HEK293 (cell line): Measurements from ENCODE around the gene TTC7B.

Experiments
- CTCF ChIA-PET: fragments of 350-600 bp; formaldehyde crosslinking; extraction: SDS; loops from one replicate; lab custom pipeline; 2021; ENCODE audit warnings: antibody characterized with exemption; lab: Yijun Ruan, JAX
- POLR2A ChIA-PET: fragments of 300-600 bp; formaldehyde crosslinking; extraction: SDS; loops from one replicate; lab custom pipeline; 2020; ENCODE audit warnings: antibody characterized with exemption, inconsistent platforms; lab: Yijun Ruan, JAX
- H3K27ac ChIP-seq: fragments of 200-500 bp; sonication (Bioruptor generic); 2 replicates; pipeline ENCODE4 v1.5.1; 2014; ENCODE audit warnings: low read depth, low read length, control low read depth, inconsistent platforms; ENCODE audit errors: extremely low read depth
- H3K36me3 ChIP-seq, 2 experiments: fragments of 200-500 bp in 1 of 2; sonication (Bioruptor generic) in 1 of 2; 1 replicate in 1 of 2; 2 replicates in 1 of 2; pipeline ENCODE4 v1.5.1; 2014 to 2017; ENCODE audit warnings: inconsistent platforms in 2 of 2, low read length in 2 of 2; ENCODE audit not compliant: control insufficient read depth in 2 of 2, insufficient read depth in 1 of 2
- H3K4me1 ChIP-seq: fragments of 200-500 bp; sonication (Bioruptor generic); 2 replicates; pipeline ENCODE4 v1.5.1; 2014; ENCODE audit warnings: mild to moderate bottlenecking, low read length, inconsistent platforms; ENCODE audit not compliant: control insufficient read depth, insufficient read depth
- H3K4me3 ChIP-seq: 2 replicates; pipeline ENCODE4 v1.5.1; 2011; ENCODE audit warnings: low read depth, mild to moderate bottlenecking, control low read depth, low read length, moderate library complexity
- H3K9me3 ChIP-seq: fragments of 200-500 bp; sonication (Bioruptor generic); 2 replicates; pipeline ENCODE4 v1.5.1; 2014; ENCODE audit warnings: low read depth, low read length, inconsistent platforms; ENCODE audit not compliant: control insufficient read depth, insufficient read depth
- INSM2 ChIP-seq: fragments of 450-650 bp; formaldehyde crosslinking; IDR thresholded peaks from 2 replicates; pipeline ENCODE4 v1.5.1; 2016; ENCODE audit warnings: missing biosample characterization, missing genetic modification characterization
- KLF10 ChIP-seq: fragments of 450-650 bp; IDR thresholded peaks from 2 replicates; pipeline ENCODE4 v1.5.1; 2018; ENCODE audit warnings: missing biosample characterization, mild to moderate bottlenecking, missing genetic modification characterization
- REPIN1 ChIP-seq: fragments of 450-650 bp; formaldehyde crosslinking; IDR thresholded peaks from 2 replicates; pipeline ENCODE4 v1.5.1; 2017; ENCODE audit warnings: missing biosample characterization, missing genetic modification characterization, low read depth
- SCRT1 ChIP-seq: fragments of 450-650 bp; formaldehyde crosslinking; IDR thresholded peaks from 2 replicates; pipeline ENCODE4 v1.5.1; 2016; ENCODE audit warnings: missing biosample characterization, missing genetic modification characterization, borderline replicate concordance
- ZFP3 ChIP-seq: fragments of 450-650 bp; formaldehyde crosslinking; IDR thresholded peaks from 2 replicates; pipeline ENCODE4 v1.5.1; 2016; ENCODE audit warnings: low read depth, missing biosample characterization, missing genetic modification characterization
- ZNF132 ChIP-seq: fragments of 450-650 bp; formaldehyde crosslinking; IDR thresholded peaks from 2 replicates; pipeline ENCODE4 v1.5.1; 2017; ENCODE audit warnings: missing biosample characterization, missing genetic modification characterization, borderline replicate concordance
- ZNF148 ChIP-seq: fragments of 450-650 bp; formaldehyde crosslinking; IDR thresholded peaks from 2 replicates; pipeline ENCODE4 v1.5.0; 2017; ENCODE audit warnings: missing biosample characterization, missing genetic modification characterization, borderline replicate concordance
- ZNF214 ChIP-seq: fragments of 450-650 bp; formaldehyde crosslinking; IDR thresholded peaks from 2 replicates; pipeline ENCODE4 v1.5.1; 2017; ENCODE audit warnings: missing biosample characterization, mild to moderate bottlenecking, missing genetic modification characterization, borderline replicate concordance
- ZNF221 ChIP-seq: fragments of 450-650 bp; formaldehyde crosslinking; IDR thresholded peaks from 2 replicates; pipeline ENCODE4 v1.5.1; 2017; ENCODE audit warnings: missing biosample characterization, missing genetic modification characterization, borderline replicate concordance
- ZNF239 ChIP-seq: fragments of 450-650 bp; formaldehyde crosslinking; IDR thresholded peaks from 2 replicates; pipeline ENCODE4 v1.5.1; 2016; ENCODE audit warnings: missing biosample characterization, missing genetic modification characterization
- ZNF555 ChIP-seq: fragments of 450-650 bp; formaldehyde crosslinking; conservative IDR thresholded peaks from 2 replicates; pipeline ENCODE4 v1.5.1; 2017; ENCODE audit warnings: missing biosample characterization, mild to moderate bottlenecking, missing genetic modification characterization, inconsistent platforms
- ZNF600 ChIP-seq: fragments of 450-650 bp; formaldehyde crosslinking; IDR thresholded peaks from 2 replicates; pipeline ENCODE4 v1.5.1; 2016; ENCODE audit warnings: missing biosample characterization, missing genetic modification characterization
- ZNF658 ChIP-seq: fragments of 450-650 bp; formaldehyde crosslinking; IDR thresholded peaks from 2 replicates; pipeline ENCODE4; 2016; ENCODE audit warnings: missing biosample characterization, missing genetic modification characterization
- ZNF777 ChIP-seq: fragments of 450-650 bp; formaldehyde crosslinking; IDR thresholded peaks from 2 replicates; pipeline ENCODE4 v1.5.1; 2017; ENCODE audit warnings: missing biosample characterization, missing genetic modification characterization, borderline replicate concordance
- ZNF830 ChIP-seq: fragments of 450-650 bp; IDR thresholded peaks from 2 replicates; pipeline ENCODE4 v1.5.0; 2018; ENCODE audit warnings: missing biosample characterization, missing genetic modification characterization, low read depth, mild to moderate bottlenecking, moderate library complexity
- ZNF843 ChIP-seq: fragments of 450-650 bp; formaldehyde crosslinking; IDR thresholded peaks from 2 replicates; pipeline ENCODE4 v1.5.1; 2016; ENCODE audit warnings: missing biosample characterization, missing genetic modification characterization
- ZSCAN30 ChIP-seq: fragments of 450-650 bp; IDR thresholded peaks from 2 replicates; pipeline ENCODE4 v1.5.1; 2018; ENCODE audit warnings: missing biosample characterization, mild to moderate bottlenecking, missing genetic modification characterization, moderate library complexity
- TF ChIP-seq, protein P1 (sequence below): fragments of 450-650 bp; formaldehyde crosslinking; conservative IDR thresholded peaks from 2 replicates; pipeline ENCODE4 v1.5.1; 2016; ENCODE audit warnings: low read depth, missing biosample characterization, missing genetic modification characterization

Gene TTC7B

DNA sequence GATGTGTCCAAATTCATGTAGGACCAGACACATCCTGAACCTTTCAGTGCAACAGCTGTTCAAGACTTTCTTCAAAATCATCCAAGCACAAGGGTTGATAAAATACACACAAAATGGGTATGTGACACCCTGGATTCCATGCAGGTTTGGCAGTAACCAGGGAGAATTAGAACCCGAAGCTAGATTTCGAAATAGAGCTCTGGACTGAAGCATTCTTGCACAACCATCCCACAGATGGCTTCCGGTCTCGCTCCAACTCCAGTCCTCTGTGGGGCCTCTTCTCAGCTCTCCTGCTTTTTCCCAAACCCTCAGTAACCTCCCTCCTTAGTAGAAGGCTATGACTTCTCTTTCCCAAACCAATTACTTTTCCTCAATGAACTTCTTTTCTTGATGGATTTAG lies 171.3 kb downstream of the TTC7B start:
- H3K27ac ChIP-seq = no peak overlapping the region
- ChIA-PET POLR2A (no interaction called here), CTCF (interaction anchor here (1.0 kb wide), 1 partner anchor 52 kb away, joined by 3 read pairs; no protein-coding TSS in a partner anchor)
- H3K9me3 ChIP-seq = no peaks in the 10 kb centered on the region
- TF ChIP-seq ZNF148 (tag by site-specific recombination) (no peak), ZNF600 (no peak), ZNF221 (tag by site-specific recombination) (no peak), ZNF843 (no peak), ZFP3 (tag by site-specific recombination) (no peak), ZNF132 (tag by site-specific recombination) (no peak), INSM2 (tag by site-specific recombination) (no peak), ZNF830 (tag by site-specific recombination) (no peak), ZNF555 (tag by site-specific recombination) (no peak), KLF10 (tag by site-specific recombination) (no peak), ZNF239 (tag by site-specific recombination) (no peak), ZSCAN30 (tag by site-specific recombination) (no peak), SCRT1 (no peak), ZNF214 (no peak), REPIN1 (no peak), ZNF658 (tag by site-specific recombination) (no peak), ZNF777 (no peak)
- TF ChIP-seq, protein P1, sequence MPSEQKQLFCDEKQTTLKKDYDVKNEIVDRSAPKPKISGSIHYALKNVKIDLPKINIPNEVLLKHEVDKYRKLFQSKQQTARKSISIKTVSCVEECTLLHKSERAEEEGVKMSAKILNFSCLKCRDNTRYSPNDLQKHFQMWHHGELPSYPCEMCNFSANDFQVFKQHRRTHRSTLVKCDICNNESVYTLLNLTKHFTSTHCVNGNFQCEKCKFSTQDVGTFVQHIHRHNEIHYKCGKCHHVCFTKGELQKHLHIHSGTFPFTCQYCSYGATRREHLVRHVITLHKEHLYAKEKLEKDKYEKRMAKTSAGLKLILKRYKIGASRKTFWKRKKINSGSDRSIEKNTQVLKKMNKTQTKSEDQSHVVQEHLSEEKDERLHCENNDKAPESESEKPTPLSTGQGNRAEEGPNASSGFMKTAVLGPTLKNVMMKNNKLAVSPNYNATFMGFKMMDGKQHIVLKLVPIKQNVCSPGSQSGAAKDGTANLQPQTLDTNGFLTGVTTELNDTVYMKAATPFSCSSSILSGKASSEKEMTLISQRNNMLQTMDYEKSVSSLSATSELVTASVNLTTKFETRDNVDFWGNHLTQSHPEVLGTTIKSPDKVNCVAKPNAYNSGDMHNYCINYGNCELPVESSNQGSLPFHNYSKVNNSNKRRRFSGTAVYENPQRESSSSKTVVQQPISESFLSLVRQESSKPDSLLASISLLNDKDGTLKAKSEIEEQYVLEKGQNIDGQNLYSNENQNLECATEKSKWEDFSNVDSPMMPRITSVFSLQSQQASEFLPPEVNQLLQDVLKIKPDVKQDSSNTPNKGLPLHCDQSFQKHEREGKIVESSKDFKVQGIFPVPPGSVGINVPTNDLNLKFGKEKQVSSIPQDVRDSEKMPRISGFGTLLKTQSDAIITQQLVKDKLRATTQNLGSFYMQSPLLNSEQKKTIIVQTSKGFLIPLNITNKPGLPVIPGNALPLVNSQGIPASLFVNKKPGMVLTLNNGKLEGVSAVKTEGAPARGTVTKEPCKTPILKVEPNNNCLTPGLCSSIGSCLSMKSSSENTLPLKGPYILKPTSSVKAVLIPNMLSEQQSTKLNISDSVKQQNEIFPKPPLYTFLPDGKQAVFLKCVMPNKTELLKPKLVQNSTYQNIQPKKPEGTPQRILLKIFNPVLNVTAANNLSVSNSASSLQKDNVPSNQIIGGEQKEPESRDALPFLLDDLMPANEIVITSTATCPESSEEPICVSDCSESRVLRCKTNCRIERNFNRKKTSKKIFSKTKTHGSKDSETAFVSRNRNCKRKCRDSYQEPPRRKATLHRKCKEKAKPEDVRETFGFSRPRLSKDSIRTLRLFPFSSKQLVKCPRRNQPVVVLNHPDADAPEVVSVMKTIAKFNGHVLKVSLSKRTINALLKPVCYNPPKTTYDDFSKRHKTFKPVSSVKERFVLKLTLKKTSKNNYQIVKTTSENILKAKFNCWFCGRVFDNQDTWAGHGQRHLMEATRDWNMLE (tag by site-specific recombination) = no peak
- peaks cover 12 to 41% of the 10 kb centered on the region in 2 experiments for H3K36me3 ChIP-seq
- H3K4me1 ChIP-seq = no peaks in the 10 kb centered on the region
- no peak overlapping the region for H3K4me3 ChIP-seq
